Left renal pelvis (tissue), 4 donors: ENCODE data around the gene CPN1. TPM values are rescaled to one million over a fixed set of nuclear protein-coding genes. Genes with fewer than 3 reads are reported as not detected.
"Not testable (repeated sequence)": the region's sequence is repeated elsewhere in the genome, so short reads cannot be mapped to it uniquely, and the experiment has no call there.

Source experiments
- DNase-seq, 4 donors: peaks; one replicate each; pipeline ENCODE4 v3.0.0-alpha.2; 2013; ENCODE audit warnings: low read depth in 4 of 4, low spot score in 3 of 4
- polyA plus RNA-seq, 4 donors: library from polyadenylated mRNA; unstranded; fragments of 120-200 nt; gene quantifications; one replicate each; pipeline ENCODE4 v1.2.1, GENCODE V29; 2013; ENCODE audit not compliant: insufficient read length in 4 of 4

The CPN1 gene
- polyA plus RNA-seq, 4 donors: 0.45 to 3.0 (median 2.4) TPM

DNA sequence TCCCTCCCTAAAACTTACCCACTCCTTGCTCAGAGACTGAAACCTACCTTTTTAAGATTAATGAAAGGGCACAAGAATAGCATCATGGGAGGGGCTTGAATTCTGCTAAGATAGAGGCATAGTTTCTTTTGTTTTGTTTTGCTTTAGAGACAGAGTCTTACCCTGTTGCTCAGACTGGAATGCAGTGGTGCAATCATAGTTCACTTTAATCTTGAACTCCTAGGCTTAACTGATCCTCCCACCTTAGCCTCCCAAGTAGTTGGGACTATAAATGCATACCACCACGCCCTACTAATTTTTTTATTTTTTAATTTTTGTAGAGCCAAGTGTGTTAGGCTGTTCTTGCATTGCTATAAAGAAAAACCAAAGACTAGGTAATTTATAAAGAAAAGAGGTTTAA, 54.3 kb downstream of the CPN1 start:
- DNase-seq: no peak

DNA sequence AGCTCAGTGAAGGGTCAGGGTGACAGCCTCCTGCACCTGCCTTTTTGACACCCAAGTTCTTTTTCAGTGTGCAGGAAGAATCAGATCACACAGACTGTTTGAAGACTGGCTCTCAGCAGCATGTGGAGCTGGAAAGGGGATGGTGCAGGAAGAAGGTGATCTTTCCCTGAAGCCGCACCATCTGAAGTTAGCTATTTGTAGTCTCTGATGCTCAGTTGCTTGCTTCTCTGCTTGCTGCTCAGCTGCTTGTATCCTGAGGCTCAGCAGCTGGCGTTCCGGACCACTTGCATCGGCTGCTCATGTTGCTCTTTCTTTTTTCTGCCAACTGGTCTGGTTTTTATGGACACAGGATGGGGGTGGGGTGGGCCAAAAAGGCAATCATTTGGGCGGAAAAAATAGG, 56.1 kb downstream of the CPN1 start:
- no peak for DNase-seq

DNA sequence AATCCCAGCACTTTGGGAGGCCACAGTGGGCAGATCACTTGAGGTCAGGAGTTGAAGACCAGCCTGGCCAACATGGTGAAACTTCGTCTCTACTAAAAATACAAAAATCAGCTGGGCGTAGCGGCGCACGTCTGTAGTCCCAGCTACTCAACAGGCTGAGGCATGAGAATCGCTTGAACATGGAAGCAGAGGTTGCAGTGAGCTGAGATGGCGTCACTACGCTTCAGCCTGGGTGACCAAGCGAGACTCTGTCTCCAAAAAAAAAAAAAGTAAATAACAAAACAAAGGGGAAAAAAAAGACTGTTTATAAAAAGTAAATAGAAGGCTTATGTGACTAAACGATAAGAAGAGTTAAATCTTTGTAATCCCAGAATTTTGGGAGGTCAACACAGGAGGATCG, 56.9 kb downstream of the CPN1 start:
- DNase-seq: no peak

DNA sequence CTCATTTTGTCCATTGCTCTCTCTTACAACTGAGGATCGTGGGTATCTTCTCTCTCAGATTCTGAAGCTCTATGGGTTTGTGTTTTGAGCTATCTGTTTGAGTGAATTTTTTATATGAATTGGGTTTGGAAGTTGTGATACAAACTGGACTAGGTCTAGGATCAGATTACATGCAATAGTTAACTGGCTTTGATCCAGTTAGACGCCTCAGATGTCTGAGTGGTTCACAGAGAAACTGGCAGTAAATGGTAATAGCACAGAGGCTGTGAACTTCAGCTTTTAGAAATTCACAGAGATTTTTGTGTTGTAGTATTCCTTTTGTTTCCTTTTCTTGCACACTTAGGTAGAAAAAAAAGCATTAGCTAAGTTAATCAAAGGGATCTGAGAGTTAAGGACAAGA, 59.3 kb downstream of the CPN1 start:
- DNase-seq: no peak

GRCh38 chr10:100021322-100021721, 60.3 kb downstream of the CPN1 start:
- no peak for DNase-seq

- DNase-seq: no peak
Measured at GRCh38 chr10:100020886-100021253, 60.8 kb downstream of the CPN1 start.

DNA sequence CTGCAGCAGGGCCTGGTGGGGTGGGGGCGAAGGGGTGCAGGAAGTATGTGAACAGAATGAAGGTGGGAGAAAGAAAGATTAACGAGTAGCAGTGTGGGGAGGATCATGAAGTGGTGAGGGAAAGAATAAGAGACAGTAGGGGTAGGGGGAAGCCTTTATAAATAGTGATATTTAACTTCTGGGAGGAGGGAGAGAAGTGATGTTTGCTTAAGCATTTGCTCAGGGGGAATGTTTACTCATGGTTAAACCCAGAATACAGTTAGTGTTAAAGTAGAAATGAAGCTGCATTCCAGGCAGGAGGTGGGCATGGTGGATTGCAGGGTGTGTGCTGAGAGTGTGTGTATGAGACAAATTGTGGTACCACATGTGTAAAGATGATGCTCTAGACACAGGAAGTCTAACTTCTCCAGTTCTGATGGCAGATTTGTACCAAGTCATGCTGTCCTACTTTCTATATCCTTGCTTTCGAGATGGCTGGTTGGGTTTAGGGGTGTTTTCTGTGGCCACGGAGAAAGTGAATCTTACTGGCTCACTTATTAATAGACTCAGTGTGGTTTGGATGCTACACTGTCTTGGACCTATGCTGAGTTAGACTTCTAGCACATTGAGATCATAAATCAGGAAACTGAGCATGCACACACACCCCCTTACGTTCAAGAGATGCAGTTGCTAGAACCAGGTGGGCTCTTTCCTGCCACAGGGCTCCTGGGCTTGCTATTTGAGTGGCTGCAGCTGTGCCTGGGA, 61.4 kb downstream of the CPN1 start:
- DNase-seq: no peak

GRCh38 chr10:100019787-100020141, 61.9 kb downstream of the CPN1 start:
- no peak for DNase-seq

DNA sequence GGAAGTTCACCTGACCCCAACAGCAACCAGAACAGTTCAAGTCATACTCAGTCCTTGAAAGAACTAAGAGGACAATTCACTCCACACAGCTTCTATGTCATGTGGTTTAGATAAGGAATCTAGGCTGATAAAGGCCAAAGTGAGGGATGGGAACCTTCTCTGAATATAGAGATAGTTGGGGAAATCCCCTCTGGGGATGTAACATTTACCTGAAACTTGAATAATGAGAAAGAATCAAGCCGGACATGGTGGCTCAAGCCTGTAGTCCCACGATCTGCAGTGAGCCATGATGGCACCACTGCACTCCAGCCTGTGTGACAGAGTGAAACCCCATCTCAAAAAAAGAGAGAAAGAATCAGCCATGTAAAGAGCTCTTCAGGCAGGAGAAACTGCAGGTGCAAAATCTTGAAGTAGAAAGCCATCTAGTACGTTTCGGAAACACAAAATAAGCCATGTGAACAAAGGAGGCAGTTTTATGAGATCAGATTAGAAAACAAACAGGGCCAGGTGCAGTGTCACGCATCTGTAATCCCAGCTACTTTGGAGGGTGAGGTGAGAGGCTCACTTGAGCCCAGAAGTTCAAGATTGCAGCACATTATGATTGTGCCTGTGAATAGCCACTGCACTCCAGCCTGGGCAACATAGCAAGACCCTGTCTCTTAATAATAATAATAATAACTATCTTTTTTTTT, 67.5 kb downstream of the CPN1 start:
- DNase-seq: no peak

DNA sequence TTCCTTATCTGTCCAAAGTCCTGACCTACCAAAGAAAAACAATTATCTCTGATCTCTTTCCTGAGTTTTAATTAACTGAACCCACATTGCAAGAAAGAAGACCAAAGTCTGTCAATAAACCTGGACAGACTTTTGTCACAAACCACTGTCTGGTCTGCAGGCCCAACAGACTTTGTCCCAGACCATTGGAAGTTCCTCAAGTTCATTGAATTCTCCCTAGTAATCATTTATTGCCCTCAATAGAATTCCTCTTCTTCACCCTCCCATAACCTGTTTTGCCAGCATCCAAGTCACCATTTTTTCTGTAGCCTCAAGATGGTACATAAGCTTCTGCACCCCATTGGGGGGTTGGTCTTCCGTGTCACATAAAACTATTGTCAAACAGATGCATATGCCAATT, 68.0 kb downstream of the CPN1 start:
- DNase-seq: no peak

GRCh38 chr10:100011906-100012305, 69.8 kb downstream of the CPN1 start:
- not testable (repeated sequence) for DNase-seq

DNA sequence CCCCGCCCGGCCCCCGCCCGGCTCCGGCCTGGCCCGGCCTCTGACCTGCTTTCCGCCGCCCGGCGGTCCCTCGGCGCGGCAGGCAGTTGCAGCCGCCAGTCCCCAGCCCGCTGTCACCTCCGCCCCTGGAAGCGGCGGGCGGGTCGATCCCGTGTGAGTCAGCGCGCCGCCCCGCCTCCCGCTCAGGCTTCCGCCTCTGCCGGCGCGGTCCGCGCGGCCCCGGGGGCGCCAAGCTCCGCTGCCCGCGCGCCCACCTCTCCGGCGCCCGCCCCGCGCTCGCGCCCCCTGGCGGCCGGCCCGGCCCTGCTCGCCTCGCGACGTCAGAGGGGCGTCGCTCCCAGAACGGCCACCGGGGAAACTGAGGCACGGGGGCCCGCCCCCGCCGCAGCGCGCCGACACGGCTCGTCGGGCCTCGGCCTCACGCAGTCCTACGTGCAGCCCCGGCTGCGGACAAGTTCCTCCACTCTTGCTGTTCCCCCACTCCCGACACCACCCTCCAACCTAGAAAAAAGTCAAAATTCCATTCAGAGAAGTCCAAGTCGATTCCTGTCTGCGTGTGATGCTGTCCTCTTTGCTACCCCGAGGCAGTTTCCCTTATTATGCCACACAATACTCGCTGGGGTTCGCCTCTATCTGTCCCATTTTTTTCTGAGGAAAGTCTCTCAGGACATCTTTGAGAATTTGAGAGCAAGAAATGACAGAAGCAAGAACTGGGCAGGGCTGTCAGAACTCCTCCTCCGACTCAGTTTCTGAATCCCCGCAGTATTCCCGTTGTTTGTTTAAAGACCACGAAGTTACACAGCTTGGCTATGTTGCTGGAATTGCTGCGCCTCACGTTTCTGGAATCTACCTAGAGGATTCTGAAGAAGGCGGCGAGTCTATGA, 71.6 kb downstream of the CPN1 start, which contains the start of gene DNMBP:
Gene DNMBP (minus strand): TSS at position 155 of the 884 bp plus-strand sequence. CDS start 37,823 bp downstream, outside the sequence.
- DNase-seq: peak in 3 of 4 donors; percentile 70 to 81 (median 77)

DNA sequence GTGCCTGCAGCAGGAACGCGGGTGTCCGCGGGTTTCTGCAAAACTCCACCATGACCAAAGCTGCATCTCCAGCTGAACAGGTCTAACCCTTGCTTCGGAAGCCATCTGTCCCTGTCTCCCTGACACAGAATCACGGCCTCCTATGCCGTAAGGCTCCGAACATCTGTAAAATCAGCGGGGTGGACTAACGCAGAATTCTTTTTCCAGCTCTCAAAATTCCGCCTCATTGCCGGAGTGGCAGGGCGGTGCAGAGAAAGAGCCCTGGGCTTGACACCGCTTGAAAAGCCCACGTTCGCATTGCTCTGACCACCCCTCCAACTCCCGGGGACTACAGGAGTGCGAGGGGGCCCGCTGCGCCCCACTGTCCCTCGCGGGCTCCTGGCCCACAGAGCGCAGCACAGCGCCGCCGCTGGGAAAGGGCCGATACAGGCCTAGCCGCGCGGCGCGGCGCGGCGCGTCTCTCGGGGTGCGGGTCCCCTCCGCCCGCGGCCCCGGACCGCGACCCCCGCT, 72.3 kb downstream of the CPN1 start:
- peak in 1 of 4 donors; percentile 50 for DNase-seq

DNA sequence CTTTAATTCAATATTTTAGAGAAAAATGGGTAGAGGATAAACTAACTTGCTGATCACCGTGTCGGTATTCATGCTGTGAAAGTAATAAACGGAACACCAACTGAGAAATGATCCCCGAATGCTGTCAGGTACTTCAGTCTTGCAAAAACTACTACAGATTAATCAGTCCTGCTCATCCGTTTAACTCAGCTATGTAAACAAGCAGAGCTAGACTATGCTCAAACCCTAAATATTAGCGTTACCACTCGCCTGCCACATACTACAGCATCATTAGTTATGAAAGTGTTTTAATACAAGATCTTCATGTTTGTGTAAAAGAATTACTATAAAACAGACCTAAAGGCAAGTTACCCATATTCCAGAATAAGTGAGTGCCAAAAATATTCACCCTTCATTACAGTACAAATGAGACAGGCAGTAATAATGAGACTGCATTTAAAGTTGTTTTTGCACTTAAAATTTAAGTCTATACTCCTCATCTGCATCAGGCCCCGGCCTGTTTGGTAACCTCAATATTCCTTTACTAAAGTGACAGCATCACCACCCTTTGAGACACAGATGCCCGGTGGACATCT, 72.9 kb downstream of the CPN1 start:
- no peak for DNase-seq

GRCh38 chr10:100008142-100008522, 73.5 kb downstream of the CPN1 start:
- DNase-seq: no peak

GRCh38 chr10:100007231-100008141, 74.2 kb downstream of the CPN1 start:
- DNase-seq: no peak

DNA sequence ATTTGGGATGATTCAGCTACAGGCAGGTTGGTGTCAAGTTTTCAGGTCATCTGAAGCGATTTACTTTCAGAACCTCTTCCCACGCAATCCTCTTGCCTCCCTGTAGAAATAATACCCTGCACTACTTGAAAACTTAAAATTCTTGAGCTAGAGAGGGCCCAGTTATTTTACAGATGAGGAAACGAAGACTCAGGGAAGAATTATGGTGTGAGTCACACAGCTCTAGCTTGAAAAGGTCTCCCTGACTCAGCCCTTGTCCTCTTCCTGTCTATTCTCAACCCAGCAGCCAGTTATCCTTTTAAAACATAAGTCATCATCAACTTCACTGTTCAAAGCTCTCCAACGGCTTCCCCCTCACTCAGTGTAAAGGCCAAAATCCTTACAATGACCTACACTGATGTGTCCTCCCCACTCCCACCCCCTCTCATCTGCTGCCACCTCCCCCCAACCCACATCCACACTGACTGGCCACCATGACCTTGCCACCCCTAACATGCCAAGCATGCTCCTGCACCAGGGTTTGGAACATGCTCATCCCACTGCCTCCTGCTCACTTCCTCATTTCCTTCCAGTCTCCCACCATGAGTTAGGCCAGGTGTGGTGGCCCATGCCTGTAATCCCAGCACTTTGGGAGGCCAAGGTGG, 75.3 kb downstream of the CPN1 start:
- no peak for DNase-seq

- DNase-seq: no peak
Measured at GRCh38 chr10:100004805-100005510, 76.7 kb downstream of the CPN1 start.
